ENCODE results near the gene METTL2A.
"Not testable (repeated sequence)": the region's sequence is repeated elsewhere in the genome, so short reads cannot be mapped to it uniquely, and the experiment has no call there.

Gene METTL2A

DNA sequence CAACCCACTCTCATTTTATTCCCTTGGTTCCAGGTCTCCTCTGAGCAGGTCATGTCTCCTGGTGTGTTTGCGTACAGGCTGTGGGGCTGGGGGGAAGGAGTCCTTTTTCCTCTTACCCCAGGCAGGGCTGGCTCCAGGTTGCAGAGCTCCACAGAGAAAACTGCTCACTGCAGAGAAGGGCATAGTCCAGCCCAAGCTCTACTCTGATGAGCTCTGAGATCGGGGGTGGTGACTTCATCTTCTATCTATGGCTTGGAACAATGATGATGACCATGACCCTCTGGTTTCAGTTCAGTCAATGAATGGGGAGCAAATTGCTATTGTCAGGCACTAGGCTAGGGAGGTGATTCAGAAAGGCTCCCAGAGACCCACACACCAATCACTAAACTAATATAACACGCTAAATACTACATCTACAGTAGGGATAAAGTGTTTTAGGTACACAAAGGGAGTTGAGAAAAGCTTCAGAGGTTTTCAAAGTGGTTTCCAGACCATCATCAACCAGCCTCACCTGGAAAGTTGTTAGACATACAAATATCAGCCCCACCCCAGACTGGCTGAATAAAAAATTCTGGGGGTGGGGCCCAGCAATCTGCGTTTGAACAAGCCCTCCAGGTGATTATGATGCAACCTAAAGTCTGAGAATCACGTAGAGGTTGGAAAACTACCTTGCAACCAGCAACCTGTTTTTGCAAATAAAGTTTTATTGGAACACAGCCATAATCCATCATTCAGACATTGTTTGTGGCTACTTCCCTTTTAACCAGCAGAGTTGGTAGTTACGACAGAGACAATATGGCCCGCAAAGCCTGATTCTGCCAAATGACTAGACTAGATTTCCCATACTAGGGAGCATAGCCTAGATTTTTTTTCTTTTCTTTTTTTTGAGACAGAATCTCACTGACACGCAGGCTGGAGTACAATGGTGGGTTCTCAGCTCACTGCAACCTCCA lies 49.6 kb downstream of the METTL2A start:
- DNase-seq: not testable (repeated sequence)

DNA sequence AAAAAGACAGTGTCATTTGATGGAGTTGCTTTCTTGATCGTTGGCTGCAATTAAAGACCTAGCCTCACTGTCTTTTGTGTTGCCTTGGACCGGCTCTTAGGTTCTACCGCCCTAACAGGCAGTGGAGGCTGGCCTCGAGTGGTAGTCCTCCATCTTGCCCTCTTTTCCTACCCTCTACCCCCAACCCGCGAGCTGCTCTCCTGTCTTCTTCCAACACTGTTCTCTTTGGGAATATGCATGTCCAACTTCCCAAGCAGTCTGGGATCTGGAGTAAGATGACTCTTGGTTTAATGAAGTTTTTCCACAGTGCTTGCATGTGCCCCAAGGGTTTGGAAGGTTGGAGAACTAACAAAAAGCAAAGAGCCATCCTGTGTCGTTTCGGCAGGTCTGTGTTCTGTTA lies 53.4 kb downstream of the METTL2A start:
- not testable (repeated sequence) for DNase-seq

DNA sequence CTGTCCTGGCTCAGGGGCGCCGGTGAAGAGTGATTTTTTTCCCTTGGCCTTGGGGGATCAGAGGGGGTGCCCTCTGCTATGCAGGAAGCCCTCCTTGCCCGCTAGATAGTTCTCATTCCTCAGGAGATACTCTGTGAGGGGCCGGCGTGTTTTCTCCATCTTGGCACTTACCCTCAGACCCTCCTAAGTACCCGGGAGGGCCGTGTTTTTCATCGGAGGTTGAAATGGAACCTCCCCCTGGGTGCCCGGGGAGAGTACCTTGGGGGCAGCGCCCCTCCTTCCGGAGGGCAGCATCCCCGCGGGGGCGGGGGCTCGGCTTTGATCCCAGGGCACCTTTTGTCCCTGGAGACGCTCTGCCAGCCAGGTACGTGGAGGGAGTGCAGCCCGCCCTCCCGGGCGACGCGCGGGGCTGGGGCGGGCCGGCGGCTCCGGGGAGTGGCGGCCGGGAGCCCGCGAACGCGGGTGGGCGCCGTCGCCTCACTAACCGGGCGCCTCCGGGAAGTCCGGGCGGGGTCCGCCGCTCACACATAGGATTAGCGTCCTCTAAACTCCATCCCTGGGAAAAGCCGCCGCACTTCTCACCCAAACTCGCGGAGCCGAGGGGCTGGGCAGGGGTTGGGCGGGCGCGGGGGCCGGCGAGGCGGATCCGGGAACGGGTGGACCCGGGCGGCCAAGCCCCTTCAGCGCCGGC lies 54.2 kb downstream of the METTL2A start:
- not testable (repeated sequence) for DNase-seq

DNA sequence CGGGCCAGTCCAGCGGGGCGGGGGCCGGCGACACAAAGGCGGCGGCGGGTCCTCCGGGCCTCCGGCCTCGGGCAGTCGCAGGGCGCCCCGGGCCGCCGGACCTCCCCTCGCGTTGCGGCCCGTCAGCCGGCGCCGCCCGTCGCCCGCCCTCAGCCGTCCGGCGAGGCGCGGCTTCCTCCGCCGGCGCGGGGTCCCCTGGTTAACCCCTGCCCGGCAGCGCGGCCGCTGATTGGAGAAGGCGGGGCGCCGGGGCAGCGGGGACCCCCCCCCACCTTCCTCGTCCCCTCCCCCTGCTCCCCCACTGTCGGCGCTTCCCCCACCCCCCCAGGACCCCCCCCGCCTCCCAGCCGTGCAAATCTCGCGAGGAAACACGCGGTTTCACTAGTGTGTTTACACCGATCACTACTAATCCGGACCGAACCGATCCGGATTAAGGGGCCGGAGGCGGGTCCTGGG lies 54.8 kb downstream of the METTL2A start, which contains the start of gene TLK2:
Gene TLK2, plus strand, starts transcription at position 402 of the 456 bp plus-strand sequence. CDS start 2,301 bp downstream, outside the sequence.
- DNase-seq: peak; percentile 32

DNA sequence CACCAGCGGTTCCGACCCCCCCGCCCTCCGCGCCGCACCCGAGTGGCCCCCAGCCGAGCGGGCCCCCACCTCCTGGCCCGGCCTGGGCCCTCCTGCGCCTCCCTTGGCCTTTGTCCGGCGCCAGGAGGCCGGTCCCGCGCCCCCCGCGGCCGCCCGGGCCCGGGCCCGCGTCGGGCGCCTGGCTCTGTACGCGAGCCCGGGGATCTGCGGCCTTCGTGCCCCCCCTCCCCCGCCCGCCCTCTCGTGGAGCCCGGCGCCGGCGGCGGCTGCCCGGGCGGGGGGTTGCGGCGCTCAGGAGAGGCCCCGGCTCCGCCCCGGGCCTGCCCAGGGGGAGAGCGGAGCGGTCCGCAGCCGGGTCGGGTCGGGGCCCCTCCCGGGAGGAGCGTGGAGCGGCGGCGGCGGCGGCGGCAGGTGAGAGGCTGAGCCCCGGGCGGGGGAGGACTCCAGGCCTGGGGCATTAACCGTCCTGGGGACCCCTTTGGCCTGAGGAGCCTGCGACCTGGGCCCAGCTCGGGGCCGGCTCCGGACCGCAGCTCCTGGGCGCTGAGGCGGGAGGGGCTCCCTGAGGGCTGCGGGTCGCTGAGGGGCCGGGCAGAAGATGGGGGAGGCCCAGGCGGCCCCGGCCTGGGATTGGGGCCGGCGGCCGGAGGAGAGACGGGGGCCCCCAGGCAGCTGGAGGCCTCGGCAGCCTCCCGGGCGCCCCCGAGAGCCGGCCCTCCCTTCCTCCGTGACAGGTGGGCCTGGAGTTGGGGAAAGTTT lies 55.4 kb downstream of the METTL2A start:
- DNase-seq: not testable (repeated sequence)

DNA sequence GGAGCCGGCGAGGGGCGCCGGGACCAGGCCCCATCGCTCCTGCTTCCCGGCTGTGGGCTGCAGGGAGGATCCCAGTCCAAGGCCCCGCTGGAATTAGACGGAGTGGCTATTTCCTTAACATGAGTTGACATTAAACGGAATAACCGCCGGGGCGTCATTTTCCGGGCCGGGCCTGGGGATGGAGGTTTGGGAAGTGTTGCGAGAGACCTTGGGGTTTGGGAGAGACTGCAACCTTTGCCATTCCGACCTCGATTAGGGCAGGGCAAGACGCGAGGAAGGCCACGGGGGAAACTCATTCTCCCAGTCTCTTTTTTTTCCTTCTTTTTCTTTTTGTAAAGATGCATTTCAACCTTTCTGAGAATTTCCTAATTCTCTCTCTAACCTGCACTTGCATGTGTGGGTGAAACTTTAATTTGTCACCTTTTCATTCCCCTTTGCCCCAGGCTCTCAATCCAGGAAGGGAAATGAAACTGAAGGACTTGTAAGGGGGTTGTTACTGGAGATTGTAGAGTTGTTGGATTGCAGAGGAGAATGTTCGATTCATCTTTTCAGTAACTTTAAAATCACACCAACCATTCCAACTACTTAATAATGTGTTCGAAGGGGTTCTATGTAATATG lies 56.1 kb downstream of the METTL2A start:
- not testable (repeated sequence) for DNase-seq

DNA sequence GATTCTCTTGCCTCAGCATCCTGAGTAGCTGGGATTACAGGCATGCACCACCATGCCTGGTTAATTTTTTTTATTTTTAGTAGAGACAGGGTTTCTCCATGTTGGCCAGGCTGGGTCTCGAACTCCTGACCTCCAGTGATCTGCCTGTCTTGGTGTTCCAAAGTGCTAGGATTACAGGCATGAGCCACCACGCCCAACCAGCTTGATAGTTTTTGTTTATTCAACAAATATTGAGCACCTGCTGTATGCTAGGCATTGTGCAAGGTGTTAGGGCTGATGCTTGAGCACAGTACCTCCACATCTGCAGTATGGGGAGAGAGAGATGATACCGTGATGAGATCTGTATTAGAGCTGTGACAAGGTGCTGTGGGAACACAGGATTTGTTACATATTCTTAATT lies 58.9 kb downstream of the METTL2A start:
- not testable (repeated sequence) for DNase-seq

DNA sequence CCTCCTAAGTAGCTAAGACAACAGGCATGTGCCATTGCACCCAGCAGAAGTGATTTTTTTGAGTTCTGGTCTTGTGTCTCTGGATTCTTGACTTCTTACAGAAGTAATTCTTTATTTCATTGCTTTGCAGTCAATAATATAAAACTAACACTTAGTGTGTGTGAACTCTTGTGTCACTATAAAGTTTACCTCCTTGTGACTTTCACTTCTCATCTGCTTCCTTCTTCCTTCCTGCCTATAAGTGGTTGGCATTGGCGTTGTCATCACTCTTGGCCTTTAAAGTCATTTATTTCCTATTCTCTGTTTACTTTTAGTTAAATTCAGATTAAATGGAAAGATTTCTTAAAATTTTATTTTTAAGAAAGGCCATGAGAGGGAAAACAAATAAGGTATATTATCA lies 67.3 kb downstream of the METTL2A start:
- DNase-seq: not testable (repeated sequence)

DNA sequence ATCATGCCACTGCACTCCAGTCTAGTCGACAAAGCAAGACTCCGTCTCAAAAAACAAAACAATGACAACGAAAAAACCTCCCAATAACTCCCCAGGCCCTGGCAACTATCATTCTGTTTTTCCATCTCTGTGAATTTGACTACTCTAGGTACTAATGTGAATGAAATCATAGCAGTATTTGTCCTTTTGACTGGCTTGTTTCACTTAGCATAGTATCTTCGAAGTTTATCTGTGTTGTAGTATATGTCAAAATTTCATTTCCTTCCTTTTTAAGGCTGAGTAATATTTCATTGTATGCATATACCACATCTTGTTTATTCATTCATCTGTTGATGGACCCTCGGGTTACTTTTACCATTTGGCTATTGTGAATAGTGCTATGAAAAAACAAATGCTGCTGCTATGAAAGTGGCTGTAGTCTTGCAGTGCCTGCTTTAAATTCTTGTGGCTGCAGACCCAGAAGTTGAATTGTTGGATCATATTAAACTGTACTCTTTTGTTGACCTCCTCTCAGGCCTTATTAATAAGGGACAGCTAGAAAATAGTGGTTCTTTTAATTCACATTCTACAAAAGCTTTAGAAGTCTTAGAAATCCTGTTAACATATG lies 69.5 kb downstream of the METTL2A start:
- DNase-seq: not testable (repeated sequence)

DNA sequence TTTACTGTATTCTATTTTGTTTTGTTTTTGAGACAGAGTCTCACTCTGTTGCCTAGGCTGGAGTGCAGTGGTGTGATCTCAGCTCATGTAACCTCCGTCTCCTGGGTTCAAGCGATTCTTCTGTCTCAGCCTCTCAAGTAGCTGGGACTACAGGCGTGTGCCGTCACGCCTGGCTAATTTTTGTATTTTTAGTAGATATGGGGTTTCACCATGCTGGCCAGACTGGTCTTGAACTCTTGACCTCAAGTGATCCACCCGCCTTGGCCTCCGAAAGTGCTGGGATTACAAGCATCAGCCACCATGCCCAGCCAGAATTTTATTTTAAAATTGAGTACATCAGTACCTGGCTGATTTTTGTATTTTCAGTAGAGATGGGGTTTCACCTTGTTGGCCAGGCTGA lies 70.4 kb downstream of the METTL2A start:
- not testable (repeated sequence) for DNase-seq

DNA sequence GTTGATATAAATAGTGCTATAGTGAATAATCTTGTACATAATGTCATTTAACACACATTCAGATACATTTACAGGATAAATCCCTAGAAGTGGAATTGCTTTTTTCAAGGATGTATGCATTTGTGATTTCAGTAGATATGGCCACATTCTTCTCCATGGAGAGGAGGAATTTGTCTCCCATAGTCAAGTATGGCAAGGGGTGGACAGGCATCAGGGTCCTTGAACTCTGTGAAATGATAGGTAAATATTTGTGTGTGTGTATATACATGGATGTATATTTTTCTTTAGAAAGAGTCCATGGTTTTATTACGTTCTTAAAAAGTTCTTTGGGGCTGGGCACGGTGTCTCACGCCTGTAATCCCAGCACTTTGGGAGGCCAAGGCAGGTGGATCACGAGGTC lies 72.6 kb downstream of the METTL2A start:
- DNase-seq: not testable (repeated sequence)

DNA sequence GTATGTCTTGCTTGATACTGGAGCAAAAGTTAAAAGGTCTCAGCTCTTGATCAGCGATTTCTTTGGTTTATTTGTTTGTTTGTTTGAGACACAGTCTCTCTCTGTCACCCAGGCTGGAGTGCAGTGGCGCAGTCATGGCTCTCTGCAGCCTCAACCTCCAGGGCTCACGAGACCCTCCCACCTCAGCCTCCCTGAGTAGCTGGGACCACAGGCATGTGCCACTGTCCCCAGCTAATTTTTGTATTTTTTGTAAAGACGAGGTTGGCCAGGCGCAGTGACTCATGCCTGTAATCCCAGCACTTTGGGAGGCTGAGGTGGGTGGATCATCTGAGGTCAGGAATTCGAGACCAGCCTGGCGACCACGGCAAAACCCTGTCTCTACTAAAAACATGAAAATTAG lies 75.1 kb downstream of the METTL2A start:
- not testable (repeated sequence) for DNase-seq

Data from NCI-H446 treated with DMSO at 0.1 percent for 48 hours (cell line).